Activated naive CD4-positive, alpha-beta T cell (primary cell): ENCODE data around the gene FAF1.
"Not testable (repeated sequence)": the region's sequence is repeated elsewhere in the genome, so short reads cannot be mapped to it uniquely, and the experiment has no call there.

ENCODE experiments used
- DNase-seq, 4 experiments: peaks; one replicate each; lab custom pipeline; 2025; lab: John Stamatoyannopoulos, UW

FAF1 gene

GRCh38 chr1:50959913-50960844, at the start of gene FAF1:
FAF1 (minus strand) TSS chr1:50960267; CDS start chr1:50959811, 456 bp downstream.
- DNase-seq = peak; percentile 88 to 97 (median 92)

DNA sequence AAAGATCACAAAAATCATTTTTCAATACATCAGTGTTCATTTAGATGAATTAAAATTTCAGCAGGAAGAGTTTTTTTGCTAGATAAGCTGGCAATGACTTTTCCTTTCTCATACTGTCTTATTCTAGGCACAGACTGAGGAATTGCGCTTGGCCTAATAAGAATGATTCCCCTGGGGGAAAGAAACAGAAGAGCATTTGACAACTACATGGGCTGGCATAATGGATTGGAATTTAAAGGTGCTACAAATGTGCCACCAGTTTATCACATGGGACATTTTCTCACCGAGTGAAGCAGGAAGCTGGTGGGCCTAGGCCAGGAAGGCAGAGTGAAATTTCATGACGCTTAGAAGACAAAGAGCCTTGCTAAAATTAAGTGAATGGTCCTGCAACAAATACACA, 49.3 kb upstream of the FAF1 start:
- no peak for DNase-seq

DNA sequence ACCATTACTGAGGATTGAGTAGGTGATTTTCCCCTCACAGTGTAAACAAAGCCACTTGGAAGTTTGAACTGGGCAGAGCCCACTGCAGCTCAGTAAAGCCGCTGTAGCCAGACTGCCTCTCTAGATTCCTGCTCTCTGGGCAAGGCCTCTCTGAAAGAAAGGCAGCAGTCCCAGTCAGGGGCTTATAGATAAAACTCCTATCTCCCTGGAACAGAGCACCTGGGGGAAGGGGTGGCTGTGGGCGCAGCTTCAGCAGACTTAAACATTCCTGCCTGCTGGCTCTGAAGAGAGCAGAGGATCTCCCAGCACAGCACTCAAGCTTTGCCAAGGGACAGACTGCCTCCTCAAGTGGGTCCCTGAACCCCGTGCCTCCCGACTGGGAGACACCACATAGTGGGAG, 45.5 kb upstream of the FAF1 start:
- not testable (repeated sequence) for DNase-seq

DNA sequence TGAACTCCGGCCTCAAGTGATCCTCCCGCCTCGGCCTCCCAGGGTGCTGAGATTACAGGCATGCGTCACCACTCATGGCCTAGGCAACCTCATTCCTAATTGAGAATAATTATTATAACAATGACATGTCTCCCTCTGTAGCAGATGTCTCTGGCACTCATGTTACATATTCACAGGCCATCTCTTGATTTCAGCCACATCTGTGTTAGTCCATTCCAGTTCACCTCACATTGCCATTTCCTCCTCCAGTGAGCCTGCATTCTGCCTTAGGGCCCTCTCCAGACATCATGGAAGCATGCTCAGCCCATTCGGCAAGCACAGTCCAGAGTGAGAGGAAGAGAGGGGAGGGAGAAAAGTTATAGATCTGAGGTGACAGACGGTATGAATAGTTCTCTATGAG, 42.4 kb upstream of the FAF1 start:
- DNase-seq = no peak

DNA sequence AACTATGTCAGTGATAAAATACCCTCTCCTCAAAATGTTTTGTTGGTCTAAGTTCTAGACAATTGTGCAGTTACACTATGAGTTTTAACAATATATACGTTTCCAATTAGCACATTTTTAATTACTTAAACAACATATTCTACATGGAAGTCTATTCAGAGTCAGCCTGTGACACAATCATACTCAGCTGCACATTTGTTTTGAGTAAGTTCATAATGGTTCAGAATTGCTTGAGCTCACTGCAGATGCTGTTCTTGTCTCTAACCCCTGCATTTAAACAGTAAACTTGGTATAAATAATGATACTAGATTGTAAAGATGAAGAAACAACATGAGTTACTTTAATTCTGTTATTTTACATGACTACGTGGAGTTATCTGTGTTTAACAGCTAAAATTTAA, 40.6 kb upstream of the FAF1 start:
- no peak for DNase-seq

- DNase-seq = no peak
Observed at GRCh38 chr1:51000160-51000559, 40.1 kb upstream of the FAF1 start.

DNA sequence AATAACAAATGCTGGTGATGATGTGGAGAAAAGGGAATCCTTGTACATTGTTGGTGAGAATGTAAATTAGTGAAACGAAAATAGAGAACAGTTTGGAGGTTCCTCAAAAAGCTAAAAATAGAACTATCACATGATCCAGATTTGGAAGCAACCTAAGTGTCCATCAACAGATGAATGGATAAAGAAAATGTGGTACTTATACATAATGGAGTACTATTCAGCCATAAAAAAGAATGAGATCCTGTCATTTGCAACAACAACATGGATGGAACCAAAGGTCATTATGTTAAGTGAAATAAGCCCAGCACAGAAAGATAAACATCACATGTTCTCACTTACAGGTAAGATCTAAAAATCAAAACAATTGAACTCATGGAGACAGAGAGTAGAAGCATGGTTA, 39.3 kb upstream of the FAF1 start:
- not testable (repeated sequence) for DNase-seq

DNA sequence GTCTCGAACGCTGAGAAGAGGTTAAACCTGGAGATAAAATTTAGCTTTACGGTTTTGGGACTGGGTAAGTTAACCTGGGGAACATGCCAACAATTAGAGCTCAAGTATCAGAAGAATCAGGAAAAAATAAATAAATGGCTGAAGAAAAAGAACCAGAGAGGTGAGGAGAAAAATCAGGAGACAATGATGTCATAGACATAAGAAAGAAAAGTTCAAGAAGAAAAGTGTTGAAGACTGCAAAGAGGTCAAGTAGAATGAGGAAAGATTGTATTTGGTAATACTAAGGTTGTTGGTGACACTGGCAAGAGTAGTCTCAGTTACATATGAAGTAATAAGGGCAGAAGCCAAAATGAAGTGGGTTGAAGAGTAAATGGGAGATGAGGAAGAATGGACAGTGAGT, 36.0 kb upstream of the FAF1 start:
- DNase-seq = no peak

- DNase-seq = no peak
Observed at GRCh38 chr1:50995651-50996050, 35.6 kb upstream of the FAF1 start.

DNA sequence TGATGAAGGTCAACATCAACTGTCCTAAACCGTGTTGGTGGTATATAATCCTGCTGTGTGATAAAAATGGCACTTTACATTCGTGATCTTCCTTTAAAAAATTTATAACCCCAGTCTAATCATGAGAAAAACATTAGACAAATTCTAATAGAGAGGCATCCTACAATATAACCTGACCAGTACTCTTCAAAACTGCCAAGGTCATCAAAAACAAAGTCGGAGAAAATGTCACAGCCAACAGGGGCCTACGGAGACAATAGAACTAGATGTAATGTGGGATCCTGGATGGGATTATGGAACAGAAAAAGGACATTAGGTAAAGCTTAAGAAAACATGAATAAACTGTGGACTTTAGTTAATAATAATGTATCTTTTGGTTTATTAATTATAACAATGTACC, 34.9 kb upstream of the FAF1 start:
- no peak for DNase-seq

- no peak for DNase-seq
Observed at GRCh38 chr1:50993645-50994044, 33.6 kb upstream of the FAF1 start.

DNA sequence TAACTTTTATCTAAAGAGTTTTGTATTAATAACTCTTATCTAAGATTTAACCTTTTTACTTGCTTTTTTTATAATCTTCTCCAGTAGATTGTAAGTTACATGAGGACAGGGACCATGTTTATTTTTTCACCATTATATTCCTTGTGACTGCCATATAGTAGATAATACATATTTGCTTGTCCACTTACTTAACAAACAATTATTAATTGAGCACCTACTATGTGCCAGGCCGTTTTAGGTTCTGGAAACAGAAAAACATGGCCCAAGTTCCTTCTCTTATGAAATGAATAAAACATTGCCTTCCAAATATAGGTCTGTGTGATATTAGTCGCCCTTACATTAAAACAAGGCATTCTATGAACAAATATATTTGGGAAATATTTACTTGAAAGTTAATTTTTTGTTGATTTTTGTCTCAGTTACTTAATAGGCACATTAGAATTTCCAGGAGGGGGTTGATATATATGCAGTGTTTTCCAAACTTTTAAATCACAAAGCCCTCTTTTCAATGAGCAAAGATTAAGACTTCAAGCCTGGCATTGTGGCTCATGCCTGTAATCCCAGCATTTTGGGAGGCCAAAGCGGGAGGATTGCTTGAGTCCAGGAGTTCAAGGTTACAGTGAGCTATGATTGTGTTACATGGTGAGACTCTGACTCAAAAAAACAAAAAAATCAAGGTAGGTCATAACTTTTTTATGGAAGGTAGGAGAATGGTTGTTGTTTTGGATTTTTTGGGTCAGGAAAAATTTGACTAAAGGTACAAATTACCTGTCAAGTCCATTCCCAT, 32.7 kb upstream of the FAF1 start:
- no peak for DNase-seq

GRCh38 chr1:50989694-50990093, 29.6 kb upstream of the FAF1 start:
- no peak for DNase-seq

DNA sequence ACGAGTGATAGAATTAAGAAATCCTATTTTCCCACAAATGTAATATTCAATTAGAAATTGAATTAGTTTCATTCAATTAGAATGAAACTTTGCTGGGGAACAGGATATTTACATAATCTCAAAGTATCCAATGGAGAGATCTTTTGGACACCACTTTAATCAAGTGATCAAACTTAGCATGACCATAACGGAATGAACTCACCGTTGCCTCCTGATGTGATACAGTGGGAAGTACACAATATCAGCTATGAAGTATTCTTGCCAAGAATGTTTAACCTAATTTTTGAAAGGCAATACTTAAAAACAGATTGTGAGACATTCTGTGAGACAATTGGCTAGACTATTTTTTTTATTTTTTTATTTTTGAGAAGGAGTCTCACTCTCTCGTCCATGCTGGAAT, 26.6 kb upstream of the FAF1 start:
- no peak for DNase-seq

- no peak for DNase-seq
Observed at GRCh38 chr1:50985094-50985493, 25.0 kb upstream of the FAF1 start.

- DNase-seq = no peak
Observed at GRCh38 chr1:50983219-50983802, 23.2 kb upstream of the FAF1 start.

DNA sequence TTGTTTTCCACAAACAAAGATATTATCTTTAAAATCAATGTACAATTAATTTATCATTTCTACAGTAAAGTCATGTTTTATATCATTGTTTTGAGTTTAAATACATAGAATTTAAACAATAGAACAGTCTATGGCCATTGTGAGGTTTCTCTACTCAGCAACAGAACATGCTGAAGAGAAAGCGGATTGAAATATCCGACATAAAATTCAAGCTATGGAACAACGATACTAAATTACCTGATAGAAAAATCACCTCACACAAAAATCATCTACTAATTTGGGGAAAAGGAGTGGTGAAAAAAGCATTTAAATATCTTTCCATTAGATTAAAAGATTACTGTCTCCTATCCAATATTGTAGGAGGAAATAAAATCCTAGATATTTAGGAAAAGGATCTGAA, 22.5 kb upstream of the FAF1 start:
- DNase-seq = no peak

- no peak for DNase-seq
Observed at GRCh38 chr1:50981741-50982140, 21.7 kb upstream of the FAF1 start.

- DNase-seq = no peak
Observed at GRCh38 chr1:50980505-50980904, 20.4 kb upstream of the FAF1 start.

- no peak for DNase-seq
Observed at GRCh38 chr1:50979937-50980336, 19.9 kb upstream of the FAF1 start.

DNA sequence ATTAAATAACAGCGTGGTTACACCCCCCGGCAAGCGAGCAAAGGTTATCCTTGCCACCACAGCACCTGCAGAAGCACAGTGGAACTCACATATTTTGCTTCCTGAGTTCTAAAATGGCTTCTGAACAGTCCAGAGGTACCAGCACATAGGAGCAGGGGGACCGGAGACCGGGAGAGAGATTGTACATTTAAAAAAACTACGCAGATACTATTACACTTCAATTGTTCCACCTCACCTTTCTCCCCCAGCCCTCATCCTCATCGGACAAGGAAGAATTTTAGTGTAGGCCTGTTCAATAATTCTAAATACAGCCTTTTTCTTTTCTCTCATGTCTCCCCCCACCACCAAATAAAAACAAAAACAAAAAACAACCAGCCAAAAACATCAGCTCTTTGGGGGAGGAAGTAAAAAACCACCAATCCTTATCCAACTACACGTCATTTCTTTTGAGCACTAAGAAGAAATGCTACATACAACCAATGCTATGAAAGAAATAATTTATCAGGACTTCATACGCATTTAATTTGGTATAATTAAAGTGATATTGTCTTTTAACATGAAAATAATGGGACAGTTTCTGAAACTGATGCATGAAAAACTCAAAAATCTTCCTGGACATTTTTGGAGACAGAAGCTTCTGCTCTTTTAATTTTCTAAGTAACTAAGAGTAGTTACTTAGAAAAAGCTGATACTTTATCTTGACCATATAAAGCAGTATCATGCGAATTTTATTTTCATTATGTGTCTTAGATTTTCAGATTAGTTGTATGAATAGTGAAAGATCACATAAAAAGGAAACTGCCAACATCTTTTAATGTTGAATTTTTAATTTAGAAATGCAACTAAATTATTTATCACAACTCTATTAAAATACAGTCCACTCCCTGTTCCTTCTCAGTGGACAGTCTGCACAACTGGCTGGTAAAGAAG, 19.1 kb upstream of the FAF1 start:
- DNase-seq = no peak
